Mesenteric fat pad (tissue), 1 donor: ENCODE results near the gene GARIN3. TPM values are rescaled to one million over a fixed set of nuclear protein-coding genes. Genes with fewer than 3 reads are reported as not detected.

ENCODE experiments used
- DNase-seq: peaks from one replicate; pipeline ENCODE4 v3.0.0-alpha.2; 2020; ENCODE audit warnings: low spot score
- total RNA-seq: library from RNA; stranded (reverse); fragmentation: NEBNext Ultra II Directional; extraction: Animal tissue kit (Norgen Biotek cat#: 25700); gene quantifications from one replicate; pipeline ENCODE4 v1.2.1, GENCODE V29; 2021
- donor health status: DM: yes; HTN: yes; CAD: no.

The GARIN3 gene
- total RNA-seq, 1 donor from 2014 or later: not detected

- no peak for DNase-seq
These were observed 17.1 kb downstream of the GARIN3 start for GRCh38 chr5:157148734-157149615.

DNA sequence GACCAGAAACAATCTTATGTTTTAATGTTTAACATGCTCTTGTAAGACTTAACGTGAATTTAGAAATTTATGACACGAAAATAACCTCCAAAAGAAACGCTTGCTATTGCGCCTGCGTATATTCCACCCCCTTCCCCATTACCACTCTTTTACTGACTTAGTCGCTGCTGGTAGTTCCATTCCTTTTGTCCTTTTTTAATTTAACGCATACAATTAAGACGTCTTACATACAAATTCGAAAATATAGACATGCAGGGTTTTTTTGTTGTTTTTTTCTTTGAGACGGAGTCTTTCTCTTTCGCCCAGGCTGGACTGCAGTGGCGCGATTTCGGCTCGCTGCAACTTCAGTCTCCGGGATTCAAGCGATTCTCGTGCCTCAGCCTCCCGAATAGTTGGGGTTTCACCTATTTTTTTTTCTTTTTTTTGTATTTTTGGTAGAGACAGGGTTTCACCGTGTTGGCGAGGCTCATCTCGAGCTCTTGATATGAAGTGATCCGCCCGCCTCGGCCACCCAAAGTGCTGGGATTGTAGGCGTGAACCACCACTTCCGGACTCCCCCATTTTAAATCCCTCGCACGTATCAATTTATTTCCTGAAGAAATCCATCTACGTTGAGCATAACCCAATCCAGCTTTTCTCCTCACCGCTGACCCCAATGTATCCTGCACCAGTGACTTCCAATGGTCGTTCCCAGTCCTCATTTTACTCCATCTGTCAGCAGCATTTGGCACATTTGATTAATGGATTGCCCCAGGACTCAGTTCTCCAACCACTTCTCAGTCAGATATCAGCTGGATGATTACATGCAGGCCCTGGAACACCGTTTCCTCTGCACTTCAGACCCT, 22.7 kb downstream of the GARIN3 start:
- DNase-seq: no peak

GRCh38 chr5:157142317-157143126, 23.5 kb downstream of the GARIN3 start, which contains the start of gene MED7:
TSS of gene MED7 (minus strand) at chr5:157142865. CDS start at chr5:157139431, 3,434 bp downstream.
- DNase-seq: peak; percentile 93

- DNase-seq: no peak
These were observed 28.4 kb downstream of the GARIN3 start for GRCh38 chr5:157137691-157138090.

GRCh38 chr5:157132281-157132612, 33.8 kb downstream of the GARIN3 start:
- no peak for DNase-seq

DNA sequence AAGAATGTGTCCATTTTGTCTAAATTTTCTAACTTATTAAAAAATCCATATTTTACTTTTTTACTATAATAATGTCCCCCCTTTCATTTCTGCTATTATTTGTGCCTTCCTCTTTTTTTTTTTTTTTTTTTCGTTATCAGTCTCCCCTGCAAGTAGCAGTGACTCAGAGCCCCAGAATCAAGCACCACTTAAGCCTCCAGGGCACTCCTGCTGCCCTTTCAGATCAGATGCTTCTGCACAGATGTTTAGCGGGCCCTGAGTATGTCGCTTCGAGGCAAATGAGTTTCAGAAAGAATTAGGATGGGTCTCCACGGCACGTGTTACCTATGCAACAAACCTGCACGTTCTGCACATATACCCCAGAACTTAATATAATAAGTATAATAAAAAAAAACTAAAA, 35.1 kb downstream of the GARIN3 start:
- DNase-seq: no peak

DNA sequence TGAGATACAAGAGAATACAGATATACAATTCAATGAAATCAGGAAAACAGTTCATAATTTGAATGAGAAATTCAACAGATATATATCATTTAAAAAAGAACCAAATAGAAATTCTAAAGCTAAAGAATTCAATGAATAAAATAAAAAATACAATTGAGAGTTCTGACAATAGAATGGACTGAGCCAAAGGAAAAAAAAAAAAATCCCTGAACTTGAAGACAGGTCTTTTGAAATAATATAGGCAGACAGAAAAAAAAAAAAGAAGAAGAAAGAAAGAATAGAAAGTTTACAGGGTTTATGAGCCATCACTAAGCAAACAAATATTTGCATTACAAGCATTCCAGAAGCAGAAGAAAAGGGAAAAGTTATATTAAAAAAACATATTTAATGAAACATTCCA, 44.4 kb downstream of the GARIN3 start:
- no peak for DNase-seq

- no peak for DNase-seq
These were observed 46.0 kb downstream of the GARIN3 start for GRCh38 chr5:157120102-157120501.

DNA sequence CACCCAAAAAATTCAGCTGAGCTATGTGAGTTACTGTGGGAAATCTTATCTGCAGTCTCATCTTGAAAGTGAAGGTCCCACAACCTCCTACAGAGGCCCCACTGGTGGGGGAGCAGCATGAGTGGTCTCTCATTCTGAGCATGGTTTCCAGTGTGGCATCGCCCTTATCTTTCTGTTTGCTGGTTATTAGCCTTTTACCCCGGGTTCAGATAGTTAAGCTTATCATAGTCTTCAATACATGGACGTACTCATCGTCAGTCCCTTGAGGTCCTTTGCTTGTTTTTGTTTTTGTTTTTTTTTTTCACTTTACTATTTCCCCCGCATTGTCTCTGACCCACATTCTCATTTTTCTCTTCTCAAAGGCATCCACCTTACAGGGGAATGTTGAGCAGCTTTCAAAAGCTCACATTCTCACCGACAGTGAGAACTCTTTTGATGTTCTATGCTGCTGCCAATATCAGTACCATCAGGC, 49.5 kb downstream of the GARIN3 start:
- DNase-seq: no peak

GRCh38 chr5:157115502-157115901, 50.6 kb downstream of the GARIN3 start:
- DNase-seq: no peak

GRCh38 chr5:157115012-157115411, 51.1 kb downstream of the GARIN3 start:
- DNase-seq: no peak

- no peak for DNase-seq
These were observed 53.1 kb downstream of the GARIN3 start for GRCh38 chr5:157113002-157113401.

Other genes with a start within 250 kb of the GARIN3 start
- not detected for gene TIMD4, start 203.0 kb downstream of the GARIN3 start, total RNA-seq
- gene HAVCR1, start 107.1 kb downstream of the GARIN3 start, total RNA-seq: 0.29 TPM
- 14.9 TPM for gene HAVCR2, start 57.2 kb downstream of the GARIN3 start, total RNA-seq
- 10.7 TPM for gene MED7, start 23.4 kb downstream of the GARIN3 start, total RNA-seq
- gene ITK, start 14.6 kb upstream of the GARIN3 start, total RNA-seq: 4.5 TPM
- 7.3 TPM for gene CYFIP2, start 99.9 kb upstream of the GARIN3 start, total RNA-seq